SK-N-SH (cell line): Measurements from ENCODE around the gene FAP. TPM values are rescaled to one million over a fixed set of nuclear protein-coding genes. Genes with fewer than 3 reads are reported as not detected.

Source experiments
- CTCF ChIA-PET: fragments of 300-600, 350-600 bp; formaldehyde crosslinking; extraction: SDS; loops from one replicate; lab custom pipeline; 2021; lab: Yijun Ruan, JAX
- POLR2A ChIA-PET: fragments of 350-600 bp; sonication (Branson Sonifier 250); formaldehyde crosslinking; extraction: SDS; loops from one replicate; lab custom pipeline; 2020; ENCODE audit warnings: antibody characterized with exemption, inconsistent platforms; lab: Yijun Ruan, JAX
- DNase-seq: peaks from one replicate; pipeline ENCODE4 v3.0.0; 2012
- H2AFZ ChIP-seq: fragments of 200-600 bp; sonication (generic); 2 replicates; pipeline ENCODE4 v1.8.1; 2016; ENCODE audit warnings: antibody characterized with exemption, mild to moderate bottlenecking, low read depth
- H3F3A ChIP-seq: fragments of 200-600 bp; sonication (generic); replicated peaks from 2 replicates; pipeline ENCODE3; 2016; ENCODE audit warnings: antibody characterized with exemption, mild to moderate bottlenecking; ENCODE audit not compliant: insufficient read depth
- H3K27ac ChIP-seq, 2 experiments: fragments of 200-500 bp in 1 of 2; fragments of 200-600 bp in 1 of 2; sonication (Bioruptor generic) in 1 of 2; sonication (generic), shearing (Covaris generic) in 1 of 2; 2 replicates each; pipeline versions ENCODE4 v1.5.1 to v1.6.1; 2014 to 2016; ENCODE audit warnings: low read depth in 2 of 2, inconsistent platforms in 1 of 2, low read length in 1 of 2, mild to moderate bottlenecking in 1 of 2, mixed read lengths in 1 of 2
- H3K27me3 ChIP-seq: fragments of 200-600 bp; sonication (generic), shearing (Covaris generic); 2 replicates; pipeline ENCODE4 v1.6.1; 2016; ENCODE audit warnings: mixed run types; ENCODE audit not compliant: insufficient read depth
- H3K36me3 ChIP-seq, 2 experiments: fragments of 200-500 bp in 1 of 2; fragments of 200-600 bp in 1 of 2; sonication (Bioruptor generic) in 1 of 2; sonication (generic) in 1 of 2; replicated peaks in 1 of 2; 2 replicates each; pipeline versions ENCODE3 to v1.5.1; 2014 to 2016; ENCODE audit warnings: low read length in 1 of 2, mild to moderate bottlenecking in 1 of 2; ENCODE audit not compliant: insufficient read depth in 2 of 2, control insufficient read depth in 1 of 2
- H3K4me1 ChIP-seq, 2 experiments: fragments of 200-500 bp in 1 of 2; fragments of 200-600 bp in 1 of 2; sonication (Bioruptor generic) in 1 of 2; sonication (generic), shearing (Covaris generic) in 1 of 2; 2 replicates each; pipeline versions ENCODE4 v1.5.1 to v1.6.1; 2014 to 2016; ENCODE audit warnings: low read depth in 1 of 2, low read length in 1 of 2, mixed run types in 1 of 2; ENCODE audit not compliant: insufficient read depth in 2 of 2, control insufficient read depth in 1 of 2
- H3K4me2 ChIP-seq: fragments of 200-600 bp; sonication (generic), shearing (Covaris generic); 2 replicates; pipeline ENCODE4 v1.6.1; 2017; ENCODE audit warnings: mixed run types
- H3K4me3 ChIP-seq, 2 experiments: fragments of 200-500 bp in 1 of 2; fragments of 200-600 bp in 1 of 2; sonication (Bioruptor generic) in 1 of 2; sonication (generic), shearing (Covaris generic) in 1 of 2; 2 replicates each; pipeline versions ENCODE4 v1.5.1 to v1.8.1; 2014 to 2016; ENCODE audit warnings: low read depth in 2 of 2, inconsistent platforms in 1 of 2, low read length in 1 of 2, mild to moderate bottlenecking in 1 of 2, mixed read lengths in 1 of 2, moderate library complexity in 1 of 2
- H3K79me2 ChIP-seq: fragments of 200-600 bp; sonication (generic); 2 replicates; pipeline ENCODE4 v1.8.1; 2017; ENCODE audit warnings: mild to moderate bottlenecking; ENCODE audit not compliant: insufficient read depth
- H3K9ac ChIP-seq: fragments of 200-600 bp; sonication (generic); 2 replicates; pipeline ENCODE4 v1.6.1; 2017; ENCODE audit warnings: mixed run types
- H3K9me2 ChIP-seq: fragments of 200-600 bp; sonication (generic); 2 replicates; pipeline ENCODE4 v1.6.1; 2017; ENCODE audit warnings: mixed run types
- H3K9me3 ChIP-seq: fragments of 200-600 bp; sonication (generic); 2 replicates; pipeline ENCODE4 v1.6.1; 2017; ENCODE audit warnings: mixed run types, mild to moderate bottlenecking, moderate library complexity
- H4K20me1 ChIP-seq: fragments of 200-600 bp; sonication (generic); 2 replicates; pipeline ENCODE4 v1.6.1; 2017; ENCODE audit warnings: mild to moderate bottlenecking, mixed run types; ENCODE audit not compliant: insufficient read depth
- CTCF ChIP-seq: fragments of 200-600 bp; sonication (generic); IDR thresholded peaks from 2 replicates; pipeline ENCODE4 v1.6.1; 2017; ENCODE audit warnings: antibody characterized with exemption, mild to moderate bottlenecking, moderate library complexity
- ELF1 ChIP-seq: IDR thresholded peaks from 2 replicates; pipeline ENCODE4 v1.4.0; 2012
- EP300 ChIP-seq, 2 experiments: IDR thresholded peaks; 2 replicates each; pipeline versions ENCODE4 v1.4.0 to v1.6.1; 2012; ENCODE audit warnings: borderline replicate concordance in 1 of 2, low read depth in 1 of 2, low read length in 1 of 2
- EZH2phosphoT487 ChIP-seq: fragments of 200-600 bp; sonication (generic); IDR thresholded peaks from 2 replicates; pipeline ENCODE4 v1.6.1; 2017; ENCODE audit warnings: low read depth, mixed run types, mild to moderate bottlenecking, antibody characterized with exemption, moderate library complexity, borderline replicate concordance
- FOXJ3 ChIP-seq: sonication (generic); formaldehyde crosslinking; IDR thresholded peaks from 2 replicates; pipeline ENCODE4 v1.5.1; 2020; ENCODE audit warnings: mild to moderate bottlenecking, missing genetic modification reagents
- FOXM1 ChIP-seq: IDR thresholded peaks from 2 replicates; pipeline ENCODE4 v1.4.0; 2012; ENCODE audit warnings: low read depth, mild to moderate bottlenecking
- MEF2A ChIP-seq: IDR thresholded peaks from 2 replicates; pipeline ENCODE4 v1.4.0; 2012; ENCODE audit warnings: low read depth, borderline replicate concordance
- PBX3 ChIP-seq: IDR thresholded peaks from 2 replicates; pipeline ENCODE4; 2012
- RAD21 ChIP-seq: IDR thresholded peaks from 2 replicates; pipeline ENCODE4 v1.6.1; 2012; ENCODE audit warnings: mild to moderate bottlenecking, low read length
- RFX5 ChIP-seq: IDR thresholded peaks from 2 replicates; pipeline ENCODE4 v1.6.1; 2012; ENCODE audit warnings: mild to moderate bottlenecking, improper control_type of control experiment, low read length
- RXRA ChIP-seq: IDR thresholded peaks from 2 replicates; pipeline ENCODE4 v1.4.0; 2012; ENCODE audit warnings: low read depth, mild to moderate bottlenecking, borderline replicate concordance
- SMC3 ChIP-seq: IDR thresholded peaks from 2 replicates; pipeline ENCODE4 v1.6.1; 2012; ENCODE audit warnings: low read depth, low read length, improper control_type of control experiment
- TAF1 ChIP-seq: IDR thresholded peaks from 2 replicates; pipeline ENCODE4 v1.6.1; 2012; ENCODE audit warnings: low read depth, mild to moderate bottlenecking, low read length, moderate library complexity, borderline replicate concordance
- TCF12 ChIP-seq: IDR thresholded peaks from 2 replicates; pipeline ENCODE4 v1.4.0; 2012
- TEAD4 ChIP-seq: IDR thresholded peaks from 2 replicates; pipeline ENCODE4 v1.4.0; 2012; ENCODE audit warnings: mild to moderate bottlenecking, borderline replicate concordance; ENCODE audit not compliant: insufficient read depth
- WGBS: methylation state at CpG from one replicate; pipeline ENCODE4 v1.1.6; 2017; ENCODE audit warnings: low lambda C conversion rate; 5-methylcytosine and 5-hydroxymethylcytosine counted together
- polyA plus RNA-seq, 3 experiments: library from polyadenylated mRNA; depleted of rRNA; stranded (reverse); fragments of >200 nt; gene quantifications; 2 replicates each; pipeline ENCODE4 v1.2.3, GENCODE V29; 2012

FAP gene
- polyA plus RNA-seq, 1 of the 3 experiments (the other 2 are of a cell fraction) = 36.9 TPM

- no peak for TF ChIP-seq CTCF
- no peak for TF ChIP-seq MEF2A
- TF ChIP-seq EP300 (IDR thresholded peaks at IDR 0.05; ENCODE audit: borderline replicate concordance in 1 of 2, low read depth in 1 of 2, low read length in 1 of 2) = no peak
- TF ChIP-seq PBX3 = no peak
- TF ChIP-seq RXRA = no peak
- no peak for TF ChIP-seq SMC3
- no peak for TF ChIP-seq TAF1
- TF ChIP-seq RFX5 = no peak
- TF ChIP-seq FOXM1 = no peak
These were observed 1.7 kb downstream of the FAP start (continued) for GRCh38 chr2:162241571-162241970.

- peaks cover 10% of the 10 kb centered on the region for H3F3A ChIP-seq
These were observed 8.4 kb downstream of the FAP start for GRCh38 chr2:162234620-162235462.

GRCh38 chr2:162233197-162233596 lies 10.0 kb downstream of the FAP start:
- POLR2A ChIA-PET = no interaction called here
- H3K9me3 ChIP-seq = no peaks in the 10 kb centered on the region
- 71% methylated on average over 1 of the region's 1 CpG for WGBS
- H3K9ac ChIP-seq = no peak overlapping the region
- no peak overlapping the region for H3K4me3 ChIP-seq
- H3K4me1 ChIP-seq = peaks cover 0 to 2% of the 10 kb centered on the region in 2 experiments; a peak in 1 of 4 replicates
- no peaks in the 10 kb centered on the region for H4K20me1 ChIP-seq
- H3K27ac ChIP-seq = peak overlapping the region in 1 of 2 experiments; percentile 25; a peak in 1 of 4 replicates
- peaks cover 10% of the 10 kb centered on the region for H3F3A ChIP-seq
- peaks cover 61% of the 10 kb centered on the region for H3K79me2 ChIP-seq
- CTCF ChIA-PET = interaction anchor here (1.0 to 2.2 kb wide), 2 partner anchors 12 to 29 kb away, joined by 3 to 10 read pairs; no protein-coding TSS in a partner anchor
- no peaks in the 10 kb centered on the region; the same call in 1 of the 2 replicates for H3K9me2 ChIP-seq
- peak overlapping the region; percentile 17; the same call in 1 of the 2 replicates for H3K4me2 ChIP-seq
- no peak for DNase-seq
- TF ChIP-seq TCF12 = peak; percentile 30; the same call in 1 of the 2 replicates
- TF ChIP-seq PBX3 = peak; percentile 18; the same call in 1 of the 2 replicates
- TF ChIP-seq RAD21 = no peak
- no peak for TF ChIP-seq RFX5
- no peak for TF ChIP-seq TAF1
- H3K27me3 ChIP-seq = no peaks in the 10 kb centered on the region
- H3K36me3 ChIP-seq = peaks cover 7 to 54% of the 10 kb centered on the region in 2 experiments
- H2AFZ ChIP-seq = no peak overlapping the region

More at GRCh38 chr2:162234620-162235462, 8.4 kb downstream of the FAP start:
- ChIA-PET CTCF (no interaction called here), POLR2A (no interaction called here)
- no peaks in the 10 kb centered on the region for H3K27me3 ChIP-seq
- peaks cover 72% of the 10 kb centered on the region for H3K79me2 ChIP-seq
- no peaks in the 10 kb centered on the region for H4K20me1 ChIP-seq
- no peaks in the 10 kb centered on the region for H3K9me2 ChIP-seq
- WGBS = 87% methylated on average over 14 of the region's 38 CpGs
- H2AFZ ChIP-seq = no peak overlapping the region
- H3K9ac ChIP-seq = no peak overlapping the region
- no peaks in the 10 kb centered on the region for H3K9me3 ChIP-seq
- H3K36me3 ChIP-seq = peaks cover 6 to 64% of the 10 kb centered on the region in 2 experiments
- no peak overlapping the region for H3K4me2 ChIP-seq
- H3K4me1 ChIP-seq = peaks cover 0 to 2% of the 10 kb centered on the region in 2 experiments; a peak in 2 of 4 replicates
- no peak overlapping the region for H3K27ac ChIP-seq
- H3K4me3 ChIP-seq = no peak overlapping the region
- no peak for DNase-seq
- TF ChIP-seq EZH2phosphoT487 = no peak
- TF ChIP-seq ELF1 = no peak
- no peak for TF ChIP-seq TEAD4
- no peak for TF ChIP-seq FOXJ3 (CRISPR knock-in tag)
- no peak for TF ChIP-seq SMC3
- TF ChIP-seq, all 33 proteins: peak for 0
